Forelimb muscle (tissue), 1 donor: Measurements from ENCODE around the gene MLF2. TPM values are rescaled to one million over a fixed set of nuclear protein-coding genes. Genes with fewer than 3 reads are reported as not detected.
"Not testable (repeated sequence)": the region's sequence is repeated elsewhere in the genome, so short reads cannot be mapped to it uniquely, and the experiment has no call there.

Source experiments
- DNase-seq: peaks from one replicate; pipeline ENCODE4 v3.0.0-alpha.2; 2013; ENCODE audit warnings: low read depth
- polyA plus RNA-seq: library from polyadenylated mRNA; unstranded; fragments of 120-200 nt; gene quantifications from one replicate; pipeline ENCODE4 v1.2.1, GENCODE V29; 2013; ENCODE audit not compliant: insufficient read length

Gene MLF2
- polyA plus RNA-seq, 1 donor, result 130 TPM

DNA sequence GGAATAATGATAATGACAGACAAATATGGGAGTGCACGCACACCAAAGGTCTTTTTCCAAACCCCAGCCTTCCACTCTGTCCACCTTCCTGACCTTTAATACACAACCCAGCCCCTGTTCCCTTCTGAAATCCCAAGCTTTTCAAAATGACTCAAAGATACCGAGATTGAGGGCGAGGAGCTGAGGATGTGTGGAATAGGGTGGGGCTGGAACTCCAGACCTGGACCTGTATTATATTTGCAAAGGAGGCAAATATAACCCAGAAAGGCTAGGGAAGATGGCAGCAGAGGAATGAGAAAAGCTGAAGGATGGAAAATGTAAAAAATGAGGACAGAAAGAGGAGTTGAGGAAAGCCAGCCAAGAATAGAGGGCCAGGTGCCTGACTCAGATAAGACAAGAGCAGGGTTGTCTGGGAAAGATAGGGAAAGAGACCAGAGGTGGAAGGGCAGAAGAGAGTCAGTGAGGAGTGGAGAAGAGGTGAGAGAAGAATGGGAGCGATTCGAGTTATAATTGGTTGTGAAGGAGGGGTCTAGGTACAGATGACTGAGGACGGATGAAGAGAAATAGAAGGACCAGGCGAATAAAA lies 12.2 kb upstream of the MLF2 start:
- DNase-seq, result no peak

DNA sequence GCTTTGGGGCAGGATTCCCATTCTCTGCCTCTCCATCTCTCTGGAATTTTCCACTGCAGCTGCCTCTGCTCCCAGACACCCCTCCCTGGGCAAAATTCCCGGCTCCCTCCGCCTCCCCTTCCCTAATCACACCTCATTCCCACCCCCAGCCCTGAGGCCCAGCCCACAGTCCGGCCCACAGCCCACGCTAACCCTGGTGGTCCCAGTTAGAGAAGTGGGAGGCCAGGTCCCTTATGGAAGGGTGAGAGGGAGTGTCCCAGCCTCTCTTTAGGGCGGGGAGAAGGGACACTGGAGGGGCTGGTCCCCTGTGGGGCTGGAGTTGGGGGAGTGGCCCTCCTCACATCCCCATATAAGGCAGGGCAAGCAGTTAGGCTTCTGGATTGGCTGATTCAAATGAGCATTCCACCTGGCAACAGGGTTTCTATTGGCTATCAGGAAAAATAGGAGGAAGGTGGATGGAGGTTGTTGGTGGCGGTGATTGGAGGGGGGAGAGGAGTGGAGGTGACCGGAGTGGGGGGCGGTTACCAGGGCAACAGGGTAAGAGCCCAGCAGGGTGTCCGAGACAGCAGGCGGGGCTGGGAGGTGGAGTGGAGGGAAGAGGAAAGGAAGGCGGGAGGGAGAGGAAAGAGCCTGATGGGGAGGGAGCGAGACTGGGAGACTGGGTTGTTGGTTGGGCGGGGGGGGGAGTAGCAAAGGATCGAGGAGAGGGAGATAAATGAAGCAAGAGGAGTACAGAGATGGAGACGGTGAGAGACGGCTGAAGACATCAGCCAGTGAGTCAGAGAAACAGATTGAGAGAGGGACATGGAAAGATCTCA lies 11.3 kb upstream of the MLF2 start:
- DNase-seq, result peak; percentile 97

GRCh38 chr12:6763380-6763779 lies 10.4 kb upstream of the MLF2 start:
- DNase-seq, result no peak

DNA sequence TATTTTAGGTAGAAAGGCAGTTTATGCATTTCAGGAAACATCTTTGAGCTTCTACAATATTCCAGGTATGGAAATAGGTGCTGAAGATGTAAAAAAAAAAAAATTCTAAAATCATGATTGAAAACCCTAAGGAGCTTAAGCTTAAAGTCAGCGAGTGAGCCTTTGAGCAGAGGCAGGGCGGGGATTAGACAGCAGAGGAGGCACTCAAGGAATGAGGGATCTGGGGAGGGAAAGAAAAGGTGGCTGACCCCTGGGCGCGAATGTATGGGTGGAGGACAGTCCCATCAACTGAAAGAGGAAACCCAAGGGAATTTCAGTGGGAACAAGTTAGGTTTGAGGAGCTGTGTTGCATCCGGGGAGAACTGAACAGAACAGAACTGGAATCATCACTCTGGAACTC lies 6.8 kb upstream of the MLF2 start:
- DNase-seq, result no peak

DNA sequence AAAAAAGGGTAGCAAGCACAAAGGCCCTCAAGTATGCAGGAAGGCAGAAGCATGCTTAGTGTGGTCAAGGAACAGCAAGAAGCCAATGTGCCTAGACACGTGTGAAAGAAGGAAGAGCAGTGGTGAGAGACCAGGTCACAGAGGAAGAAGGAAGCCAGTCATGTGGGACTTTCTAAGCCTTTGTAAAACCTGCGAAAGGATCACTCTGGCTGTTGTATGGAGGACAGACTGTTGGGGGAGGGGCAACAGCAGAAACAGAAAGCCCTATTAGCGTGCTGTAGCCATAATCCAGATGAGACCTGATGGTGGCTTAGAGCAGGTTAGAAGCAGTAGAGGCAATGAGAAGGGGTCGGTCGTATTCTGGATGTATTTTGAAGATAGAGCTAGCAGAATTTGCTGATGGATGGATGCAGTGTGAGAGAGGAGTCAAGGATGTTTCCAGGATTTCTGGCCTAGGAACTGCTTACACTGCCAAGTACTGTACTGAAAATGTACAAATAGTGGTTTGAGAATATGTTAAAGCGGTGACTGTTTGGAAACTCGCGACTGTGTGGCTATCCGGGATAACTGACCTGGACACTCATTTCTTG lies 5.7 kb upstream of the MLF2 start:
- DNase-seq, result no peak

DNA sequence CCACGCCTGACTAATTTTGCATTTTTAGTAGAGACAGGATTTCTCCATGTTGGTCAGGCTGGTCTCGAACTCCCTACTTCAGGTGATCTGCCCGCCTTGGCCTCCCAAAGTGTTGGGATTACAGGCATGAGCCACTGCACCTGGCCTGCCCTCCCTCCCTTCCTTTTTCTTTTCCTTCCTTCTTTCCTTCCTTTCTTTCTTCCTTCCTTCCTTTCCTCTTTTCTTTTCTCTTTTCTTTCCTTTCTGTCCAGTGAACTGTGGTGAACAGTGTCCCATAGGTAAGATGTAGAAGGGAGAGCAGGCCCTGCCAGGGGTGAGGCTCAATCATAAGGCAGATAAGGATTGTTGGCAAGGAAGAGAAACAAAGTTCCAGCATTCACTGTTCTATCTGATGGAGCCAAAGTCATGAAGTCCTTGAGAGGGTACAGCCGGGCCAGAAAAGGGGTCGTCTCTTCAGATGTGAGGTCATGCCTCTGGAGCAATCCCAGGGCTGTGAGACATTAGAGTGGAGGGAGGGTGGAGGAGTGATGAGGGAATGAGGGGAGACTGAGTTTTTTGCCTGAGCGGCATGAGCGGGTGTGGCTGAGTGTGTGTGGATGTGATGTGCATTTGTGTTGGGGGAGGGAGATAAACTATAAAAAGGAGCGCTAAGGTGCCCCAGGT lies 4.2 kb upstream of the MLF2 start:
- DNase-seq, result no peak

GRCh38 chr12:6754411-6754810 lies 1.5 kb upstream of the MLF2 start:
- no peak for DNase-seq

DNA sequence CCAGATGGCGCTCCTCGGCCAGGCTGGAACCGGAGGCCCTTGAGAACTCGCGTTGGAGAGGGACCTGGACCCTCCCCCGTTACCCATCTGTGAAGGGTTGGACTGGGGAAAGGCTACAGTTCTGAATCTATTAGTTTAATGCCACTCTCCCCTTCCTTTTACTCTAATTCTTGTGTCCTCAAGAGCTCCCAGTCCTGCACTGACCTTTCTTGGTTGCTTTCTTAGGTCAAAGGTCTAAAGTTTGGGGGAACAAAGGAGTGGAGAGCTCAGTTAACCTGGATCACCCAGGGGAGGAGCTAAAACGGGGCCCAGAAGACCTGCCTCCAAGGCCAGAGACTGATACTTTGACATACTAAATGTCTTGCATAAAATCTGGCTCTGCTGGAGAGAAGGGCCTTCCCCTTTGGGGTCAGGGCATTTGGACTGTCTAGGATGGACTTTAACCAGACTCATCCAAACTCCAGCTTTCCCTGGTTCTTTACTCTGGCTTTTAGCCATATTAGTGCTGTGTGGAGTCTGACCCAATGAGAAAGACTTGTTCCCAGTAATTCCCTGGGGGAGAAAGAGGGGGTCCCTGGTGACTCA lies 923 bp upstream of the MLF2 start:
- no peak for DNase-seq

GRCh38 chr12:6752167-6752920 lies 597 bp downstream of the MLF2 start:
- DNase-seq, result no peak

- DNase-seq, result no peak
Observed at GRCh38 chr12:6751767-6752166, 1.2 kb downstream of the MLF2 start.

DNA sequence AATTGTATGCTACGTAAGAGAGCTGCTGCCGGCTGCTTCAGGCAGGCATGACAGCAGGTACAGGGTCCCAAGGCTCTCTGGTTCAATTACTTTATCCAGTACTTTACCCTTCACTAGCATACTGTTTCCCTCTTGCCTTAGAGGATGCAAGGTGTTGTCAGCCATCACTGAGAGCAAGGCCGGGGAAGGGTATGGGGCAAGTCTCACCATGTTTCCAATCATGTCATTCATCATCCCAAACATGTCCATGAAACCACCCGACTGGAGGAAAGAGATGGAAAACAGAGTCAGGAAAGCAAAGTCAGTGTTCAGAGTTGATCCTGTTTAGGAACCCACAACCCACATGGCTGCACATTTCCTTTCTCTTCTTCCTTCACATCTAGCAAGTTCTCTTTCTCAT lies 2.4 kb downstream of the MLF2 start:
- DNase-seq, result no peak

DNA sequence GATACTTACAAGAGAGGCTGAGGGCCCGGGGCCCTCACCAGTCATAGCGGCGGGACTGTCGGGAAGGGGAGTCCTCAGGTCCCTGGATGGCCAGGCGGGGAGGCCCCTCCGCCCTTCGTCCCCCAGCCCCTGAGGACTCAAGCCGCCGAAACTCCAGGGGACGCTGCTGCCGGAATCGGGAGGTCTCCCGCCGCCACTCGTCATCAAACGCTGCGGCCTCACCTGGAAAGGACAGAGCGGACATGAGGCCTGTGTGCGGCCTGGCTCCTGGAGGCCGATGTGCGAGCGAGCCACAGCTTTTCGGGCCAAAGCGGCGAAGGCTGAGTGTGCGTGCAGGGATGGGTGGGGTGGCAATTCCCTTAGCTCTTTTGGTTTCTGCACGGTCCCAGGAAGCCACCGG lies 4.2 kb downstream of the MLF2 start:
- DNase-seq, result no peak

DNA sequence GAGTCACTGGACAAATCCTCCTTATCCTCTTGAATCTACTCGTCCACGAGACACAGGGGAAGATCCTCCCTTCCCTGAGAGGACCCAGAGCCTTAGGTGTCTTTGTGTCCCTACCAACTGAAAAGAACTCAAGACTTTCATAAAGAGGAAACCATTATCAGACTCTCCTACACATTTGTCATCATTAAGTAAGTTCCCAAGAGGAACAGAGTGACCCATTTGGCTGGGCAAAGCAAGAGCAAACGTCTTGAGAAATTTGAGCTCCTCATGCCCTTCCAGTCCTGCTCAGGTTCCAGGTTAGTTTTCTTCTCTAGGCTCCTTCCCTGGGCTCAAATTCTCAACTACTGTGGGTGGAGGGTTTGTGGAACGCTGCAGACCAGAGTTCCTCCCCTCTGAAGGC lies 5.7 kb downstream of the MLF2 start:
- DNase-seq, result no peak

DNA sequence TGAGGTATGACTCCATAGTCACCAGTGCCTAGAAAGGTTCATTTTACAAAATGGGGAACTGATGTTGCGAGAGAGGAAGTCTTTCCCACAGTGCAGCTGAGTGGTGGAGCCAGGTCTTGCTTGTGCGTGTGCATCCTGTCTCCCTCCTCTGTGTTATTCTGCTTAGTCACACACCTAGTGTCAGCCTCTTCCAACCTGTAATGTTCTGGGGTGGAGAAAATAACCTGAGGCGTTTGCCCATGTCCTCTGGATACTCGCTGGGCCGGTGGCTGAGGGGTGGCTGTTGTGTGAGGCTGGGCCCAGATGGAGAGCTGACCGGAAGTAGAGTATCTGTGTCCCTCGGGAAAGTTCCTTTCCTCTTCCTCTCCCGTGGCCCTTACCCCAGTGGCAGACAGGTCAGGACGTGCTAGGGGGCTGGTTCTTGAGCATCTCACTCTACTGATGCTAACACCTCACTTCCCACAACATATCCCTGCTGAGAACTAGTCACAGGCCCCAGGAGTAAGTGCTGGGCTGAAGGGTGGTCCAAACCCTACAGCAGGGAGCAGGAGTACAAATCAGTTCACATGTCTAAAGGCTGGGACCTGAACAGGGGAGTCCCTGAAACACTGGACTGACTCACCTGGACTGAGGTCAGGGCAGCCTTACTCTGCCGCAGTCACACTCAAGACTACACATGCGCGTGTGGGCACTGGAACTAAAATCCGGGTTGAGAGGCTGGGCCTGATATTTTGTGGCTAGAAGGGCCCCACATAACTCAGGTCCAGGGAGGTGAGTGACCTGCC lies 7.0 kb downstream of the MLF2 start:
- no peak for DNase-seq

- DNase-seq, result not testable (repeated sequence)
Observed at GRCh38 chr12:6743300-6743699, 9.6 kb downstream of the MLF2 start.

DNA sequence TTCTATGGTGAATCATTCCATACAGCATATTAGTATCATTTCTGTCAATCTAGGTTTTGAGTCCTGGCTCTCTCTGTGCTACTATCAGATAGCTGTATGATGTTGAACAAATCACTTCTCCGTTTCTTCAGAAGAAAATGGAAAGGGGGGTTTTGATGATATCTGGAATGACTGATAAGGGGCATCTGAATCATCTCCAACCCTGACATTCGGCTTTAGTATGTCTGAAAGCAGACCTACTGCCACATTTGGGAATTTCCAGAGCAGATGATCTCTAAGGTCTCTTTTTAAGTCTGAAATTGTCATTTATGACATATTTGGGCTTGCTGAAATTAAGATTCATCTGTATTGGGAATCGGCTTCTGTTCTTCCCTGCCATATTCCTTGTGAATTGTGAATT lies 10.1 kb downstream of the MLF2 start:
- no peak for DNase-seq

- DNase-seq, result not testable (repeated sequence)
Observed at GRCh38 chr12:6742080-6742479, 10.9 kb downstream of the MLF2 start.

GRCh38 chr12:6736754-6737153 lies 16.2 kb downstream of the MLF2 start:
- DNase-seq, result no peak

GRCh38 chr12:6735448-6736191 lies 17.3 kb downstream of the MLF2 start:
- DNase-seq, result no peak
